Spleen (tissue), 7 donors: ENCODE data around the gene AFP.

Experiments
- CTCF ChIP-seq, 11 experiments: fragments of 200-600 bp in 7 of 11; fragments of 450-650 bp in 4 of 11; sonication (generic) in 4 of 11; IDR thresholded peaks in 8 of 11; conservative IDR thresholded peaks in 3 of 11; 1 replicate in 7 of 11; 2 replicates in 4 of 11; pipeline versions ENCODE4 v1.4.0 to v1.8.0; 2016 to 2021; ENCODE audit warnings: antibody characterized with exemption in 11 of 11, inconsistent platforms in 4 of 11, mild to moderate bottlenecking in 1 of 11
- POLR2A ChIP-seq, 3 donors: fragments of 450-650 bp; IDR thresholded peaks; one replicate each; pipeline ENCODE4 v1.5.1; 2017; ENCODE audit warnings: antibody characterized with exemption in 3 of 3, mild to moderate bottlenecking in 1 of 3
- donor health status: DM: no; HTN: no; CAD: no; lungs with moderate emphysema.
- donor health status: DM: no; HTN: no; CAD: no.
- donor health status: DM: no; HTN: no; CAD: no.

- TF ChIP-seq CTCF (IDR thresholded peaks at IDR 0.05 in 8 of 11, conservative IDR thresholded peaks at IDR 0.05 in 3 of 11) = no peak
- TF ChIP-seq POLR2A (IDR thresholded peaks at IDR 0.05) = no peak
Observed at GRCh38 chr4:73447671-73448070, 11.7 kb downstream of the AFP start.
